ENCODE measurements around the gene DFFB. TPM values are rescaled to one million over a fixed set of nuclear protein-coding genes. Genes with fewer than 3 reads are reported as not detected.

Gene DFFB
- total RNA-seq, 1 donor from 2014 or later = 10.6 TPM

DNA sequence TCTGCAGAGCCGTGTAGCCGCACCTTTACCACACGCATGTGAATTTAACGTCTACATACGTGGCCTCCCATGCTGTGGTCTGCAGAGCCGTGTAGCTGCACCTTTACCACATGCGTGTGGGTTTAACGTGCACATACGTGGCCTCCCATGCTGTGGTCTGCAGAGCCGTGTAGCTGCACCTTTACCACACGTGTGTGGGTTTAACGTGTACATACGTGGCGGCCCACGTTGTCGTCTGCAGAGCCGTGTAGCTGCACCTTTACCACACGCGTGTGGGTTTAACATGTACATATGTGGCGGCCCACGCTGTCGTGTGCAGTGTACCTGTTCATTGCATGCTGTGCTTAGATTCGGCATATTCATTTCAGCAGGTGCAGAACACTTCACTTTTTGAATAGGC lies 17.5 kb downstream of the DFFB start:
- no peak for ATAC-seq
- intact Hi-C loops (cut with DNase I) = no loop called here

DNA sequence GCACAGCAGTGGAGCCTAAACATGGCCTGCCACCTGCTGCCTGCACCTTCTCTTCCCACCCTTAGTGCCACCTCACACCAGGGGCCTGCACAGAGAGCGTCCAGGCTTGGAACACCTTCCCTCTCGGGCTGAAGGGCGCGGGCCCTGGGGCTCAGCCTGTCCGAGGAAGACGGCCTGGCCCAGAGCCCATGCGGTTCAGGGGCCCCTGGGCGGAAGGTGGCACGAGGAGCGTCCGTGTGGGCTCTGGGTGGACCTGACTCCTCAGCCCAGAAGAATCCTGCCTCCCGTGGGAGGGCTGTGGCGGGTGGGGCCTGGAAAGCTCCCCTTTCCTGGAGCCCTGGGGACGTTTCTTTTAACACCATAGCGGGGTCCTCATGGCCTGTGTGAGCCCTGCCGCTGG lies 19.4 kb downstream of the DFFB start:
- Histone ChIP-seq H3K4me1 (no peaks in the 10 kb centered on the region), H3K27ac (no peak overlapping the region), H3K27me3 (ENCODE audit: low read depth) (no peaks in the 10 kb centered on the region), H3K36me3 (peaks cover 55% of the 10 kb centered on the region), H3K4me3 (no peak overlapping the region), H3K9me3 (peaks cover 9% of the 10 kb centered on the region)
- no peak for ATAC-seq
- TF ChIP-seq, protein P1, sequence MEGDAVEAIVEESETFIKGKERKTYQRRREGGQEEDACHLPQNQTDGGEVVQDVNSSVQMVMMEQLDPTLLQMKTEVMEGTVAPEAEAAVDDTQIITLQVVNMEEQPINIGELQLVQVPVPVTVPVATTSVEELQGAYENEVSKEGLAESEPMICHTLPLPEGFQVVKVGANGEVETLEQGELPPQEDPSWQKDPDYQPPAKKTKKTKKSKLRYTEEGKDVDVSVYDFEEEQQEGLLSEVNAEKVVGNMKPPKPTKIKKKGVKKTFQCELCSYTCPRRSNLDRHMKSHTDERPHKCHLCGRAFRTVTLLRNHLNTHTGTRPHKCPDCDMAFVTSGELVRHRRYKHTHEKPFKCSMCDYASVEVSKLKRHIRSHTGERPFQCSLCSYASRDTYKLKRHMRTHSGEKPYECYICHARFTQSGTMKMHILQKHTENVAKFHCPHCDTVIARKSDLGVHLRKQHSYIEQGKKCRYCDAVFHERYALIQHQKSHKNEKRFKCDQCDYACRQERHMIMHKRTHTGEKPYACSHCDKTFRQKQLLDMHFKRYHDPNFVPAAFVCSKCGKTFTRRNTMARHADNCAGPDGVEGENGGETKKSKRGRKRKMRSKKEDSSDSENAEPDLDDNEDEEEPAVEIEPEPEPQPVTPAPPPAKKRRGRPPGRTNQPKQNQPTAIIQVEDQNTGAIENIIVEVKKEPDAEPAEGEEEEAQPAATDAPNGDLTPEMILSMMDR (IDR thresholded peaks at IDR 0.05) = no peak
- DNase-seq = peak; percentile 35
- intact Hi-C loops (cut with DNase I) = no loop called here

More for the DNA sequence above, 17.5 kb downstream of the DFFB start:
- Histone ChIP-seq H3K4me1 (no peaks in the 10 kb centered on the region), H3K9me3 (peaks cover 9% of the 10 kb centered on the region), H3K4me3 (no peak overlapping the region), H3K27ac (no peak overlapping the region), H3K27me3 (ENCODE audit: low read depth) (no peaks in the 10 kb centered on the region), H3K36me3 (peaks cover 67% of the 10 kb centered on the region)
- TF ChIP-seq, protein P1 (IDR thresholded peaks at IDR 0.05) = no peak
- peak; percentile 27 for DNase-seq

DNA sequence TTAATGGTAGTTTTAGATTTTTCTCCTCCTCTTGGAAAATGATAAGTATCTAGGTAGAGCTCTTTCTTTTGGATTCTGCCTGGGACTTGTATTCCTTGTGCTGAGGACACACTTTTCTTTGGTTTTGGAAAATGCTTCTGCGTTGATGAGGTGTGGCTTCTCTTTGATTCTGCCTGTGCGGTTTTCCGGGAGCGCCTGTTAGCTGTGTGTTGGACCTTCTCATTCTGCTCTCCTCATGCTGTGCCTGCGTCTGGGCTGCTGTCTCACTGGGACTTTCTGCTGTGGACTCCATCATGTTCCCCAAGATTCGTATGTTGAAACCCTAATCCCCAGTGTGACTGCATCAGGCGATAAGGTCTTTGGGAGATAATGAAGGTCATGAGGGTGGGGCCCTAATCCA lies 21.8 kb downstream of the DFFB start:
- H3K36me3 ChIP-seq = peaks cover 42% of the 10 kb centered on the region
- no peak overlapping the region for H3K4me3 ChIP-seq
- H3K4me1 ChIP-seq = no peaks in the 10 kb centered on the region
- H3K27me3 ChIP-seq (ENCODE audit: low read depth) = no peaks in the 10 kb centered on the region
- H3K27ac ChIP-seq = no peak overlapping the region
- peaks cover 9% of the 10 kb centered on the region for H3K9me3 ChIP-seq
- intact Hi-C loops (cut with DNase I) = no loop called here
- DNase-seq (peak; percentile 11), ATAC-seq (no peak)
- TF ChIP-seq, protein P1 (IDR thresholded peaks at IDR 0.05) = no peak

DNA sequence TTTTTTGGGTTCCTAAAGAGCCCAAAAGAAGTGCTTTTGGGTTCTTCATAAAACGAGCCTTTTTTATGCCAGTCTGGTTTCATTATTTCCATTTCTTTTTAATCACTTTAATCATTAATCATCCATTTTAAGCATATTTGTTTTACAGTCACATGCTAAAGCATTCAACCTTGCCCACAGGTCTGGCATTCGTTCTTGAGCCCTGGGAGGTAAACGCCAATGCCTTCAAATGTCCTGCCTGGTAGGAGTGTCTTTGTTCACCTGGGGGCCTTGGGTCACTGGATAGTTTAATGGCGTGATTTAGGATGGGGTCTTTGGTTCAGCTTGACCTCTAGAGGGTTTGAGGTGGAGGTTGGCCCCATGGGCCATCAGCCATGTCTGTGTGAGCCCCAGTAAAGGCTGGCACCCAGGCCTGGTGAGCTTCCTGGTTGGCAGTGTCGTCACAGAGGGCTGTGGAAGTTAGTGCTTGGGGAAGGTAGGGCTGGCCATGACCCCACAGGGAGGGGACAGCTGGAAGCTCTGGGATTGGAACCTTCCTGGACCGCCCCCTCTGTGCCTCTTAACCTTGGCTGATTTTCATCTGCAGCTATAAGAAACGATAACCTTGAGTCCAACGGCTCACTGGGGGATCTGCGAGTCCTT lies 22.6 kb downstream of the DFFB start:
- H3K27me3 ChIP-seq (ENCODE audit: low read depth) = no peaks in the 10 kb centered on the region
- H3K27ac ChIP-seq = no peak overlapping the region
- DNase-seq (peak; percentile 19), ATAC-seq (no peak)
- TF ChIP-seq, protein P1 (IDR thresholded peaks at IDR 0.05) = no peak
- H3K4me1 ChIP-seq = no peaks in the 10 kb centered on the region
- peaks cover 9% of the 10 kb centered on the region for H3K9me3 ChIP-seq
- intact Hi-C loops (cut with DNase I) = no loop called here
- H3K36me3 ChIP-seq = peaks cover 45% of the 10 kb centered on the region
- H3K4me3 ChIP-seq = no peak overlapping the region

DNA sequence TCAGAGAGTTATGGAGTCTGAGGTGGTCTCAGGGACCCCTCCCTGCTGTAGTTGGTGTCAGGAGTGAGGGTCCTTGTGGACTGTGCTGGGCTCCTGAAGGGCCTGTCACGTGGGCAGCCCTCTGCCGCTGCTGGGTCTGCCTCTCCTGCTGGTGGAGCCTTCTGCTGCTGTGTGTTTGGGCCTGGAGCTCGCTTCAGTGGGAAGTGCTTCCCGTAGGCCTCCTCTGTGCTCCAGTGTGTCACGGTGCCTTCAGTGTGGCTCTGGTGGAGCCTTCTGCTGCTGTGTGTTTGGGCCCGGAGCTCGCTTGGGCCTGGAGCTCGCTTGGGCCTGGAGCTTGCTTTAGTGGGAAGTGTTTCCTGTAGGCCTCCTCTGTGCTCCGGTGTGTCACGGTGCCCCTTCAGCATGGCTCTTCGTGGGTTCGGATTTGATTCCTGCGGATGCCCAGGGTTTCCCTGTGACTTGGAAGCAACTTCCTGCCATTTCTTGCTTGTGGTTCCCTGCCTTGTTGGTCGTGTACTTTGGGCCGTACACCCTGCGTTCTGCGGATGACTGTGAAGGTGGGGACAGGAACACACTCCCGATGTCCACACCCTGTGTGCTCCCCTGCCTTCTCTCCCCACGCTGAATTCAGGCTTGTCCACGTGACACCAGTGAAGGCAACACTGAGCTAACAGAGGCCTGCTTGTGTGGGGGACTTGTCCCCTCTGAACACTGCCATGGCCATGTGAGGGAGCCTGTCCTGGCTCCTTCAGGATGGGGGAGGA lies 23.3 kb downstream of the DFFB start:
- intact Hi-C loops (cut with DNase I) = no loop called here
- no peak for ATAC-seq
- peaks cover 9% of the 10 kb centered on the region for H3K9me3 ChIP-seq
- no peaks in the 10 kb centered on the region for H3K27me3 ChIP-seq (ENCODE audit: low read depth)
- no peak overlapping the region for H3K4me3 ChIP-seq
- H3K27ac ChIP-seq = no peak overlapping the region
- DNase-seq = peak; percentile 32
- TF ChIP-seq, protein P1 (IDR thresholded peaks at IDR 0.05) = no peak
- no peaks in the 10 kb centered on the region for H3K4me1 ChIP-seq
- H3K36me3 ChIP-seq = peaks cover 45% of the 10 kb centered on the region
